ENCODE data around the gene LYSMD3. TPM values are rescaled to one million over a fixed set of nuclear protein-coding genes. Genes with fewer than 3 reads are reported as not detected.

LYSMD3 gene
- total and polyA plus RNA-seq, 9 of the 15 experiments (the other 6 are each of a cell fraction or from before 2014, with no cell fraction given), result 9.5 to 42.3 (median 20.7) TPM

- TF ChIP-seq, protein P1, sequence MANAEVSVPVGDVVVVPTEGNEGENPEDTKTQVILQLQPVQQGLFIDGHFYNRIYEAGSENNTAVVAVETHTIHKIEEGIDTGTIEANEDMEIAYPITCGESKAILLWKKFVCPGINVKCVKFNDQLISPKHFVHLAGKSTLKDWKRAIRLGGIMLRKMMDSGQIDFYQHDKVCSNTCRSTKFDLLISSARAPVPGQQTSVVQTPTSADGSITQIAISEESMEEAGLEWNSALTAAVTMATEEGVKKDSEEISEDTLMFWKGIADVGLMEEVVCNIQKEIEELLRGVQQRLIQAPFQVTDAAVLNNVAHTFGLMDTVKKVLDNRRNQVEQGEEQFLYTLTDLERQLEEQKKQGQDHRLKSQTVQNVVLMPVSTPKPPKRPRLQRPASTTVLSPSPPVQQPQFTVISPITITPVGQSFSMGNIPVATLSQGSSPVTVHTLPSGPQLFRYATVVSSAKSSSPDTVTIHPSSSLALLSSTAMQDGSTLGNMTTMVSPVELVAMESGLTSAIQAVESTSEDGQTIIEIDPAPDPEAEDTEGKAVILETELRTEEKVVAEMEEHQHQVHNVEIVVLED (CRISPR knock-in tag; IDR thresholded peaks at IDR 0.05), result peak; percentile 98
- TF ChIP-seq ZFX (CRISPR knock-in tag; IDR thresholded peaks at IDR 0.05), result peak; percentile 91
- 0 out of 4 replicates have a peak, but pooled peaks of 1 of the 2 experiments have one; percentile 19 for TF ChIP-seq TRIM24 (IDR thresholded peaks at IDR 0.05)
- TF ChIP-seq, protein P2, sequence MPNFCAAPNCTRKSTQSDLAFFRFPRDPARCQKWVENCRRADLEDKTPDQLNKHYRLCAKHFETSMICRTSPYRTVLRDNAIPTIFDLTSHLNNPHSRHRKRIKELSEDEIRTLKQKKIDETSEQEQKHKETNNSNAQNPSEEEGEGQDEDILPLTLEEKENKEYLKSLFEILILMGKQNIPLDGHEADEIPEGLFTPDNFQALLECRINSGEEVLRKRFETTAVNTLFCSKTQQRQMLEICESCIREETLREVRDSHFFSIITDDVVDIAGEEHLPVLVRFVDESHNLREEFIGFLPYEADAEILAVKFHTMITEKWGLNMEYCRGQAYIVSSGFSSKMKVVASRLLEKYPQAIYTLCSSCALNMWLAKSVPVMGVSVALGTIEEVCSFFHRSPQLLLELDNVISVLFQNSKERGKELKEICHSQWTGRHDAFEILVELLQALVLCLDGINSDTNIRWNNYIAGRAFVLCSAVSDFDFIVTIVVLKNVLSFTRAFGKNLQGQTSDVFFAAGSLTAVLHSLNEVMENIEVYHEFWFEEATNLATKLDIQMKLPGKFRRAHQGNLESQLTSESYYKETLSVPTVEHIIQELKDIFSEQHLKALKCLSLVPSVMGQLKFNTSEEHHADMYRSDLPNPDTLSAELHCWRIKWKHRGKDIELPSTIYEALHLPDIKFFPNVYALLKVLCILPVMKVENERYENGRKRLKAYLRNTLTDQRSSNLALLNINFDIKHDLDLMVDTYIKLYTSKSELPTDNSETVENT (CRISPR knock-in tag; IDR thresholded peaks at IDR 0.05), result peak; percentile 65; the same call in 1 of the 2 replicates
- TF ChIP-seq, protein P3, sequence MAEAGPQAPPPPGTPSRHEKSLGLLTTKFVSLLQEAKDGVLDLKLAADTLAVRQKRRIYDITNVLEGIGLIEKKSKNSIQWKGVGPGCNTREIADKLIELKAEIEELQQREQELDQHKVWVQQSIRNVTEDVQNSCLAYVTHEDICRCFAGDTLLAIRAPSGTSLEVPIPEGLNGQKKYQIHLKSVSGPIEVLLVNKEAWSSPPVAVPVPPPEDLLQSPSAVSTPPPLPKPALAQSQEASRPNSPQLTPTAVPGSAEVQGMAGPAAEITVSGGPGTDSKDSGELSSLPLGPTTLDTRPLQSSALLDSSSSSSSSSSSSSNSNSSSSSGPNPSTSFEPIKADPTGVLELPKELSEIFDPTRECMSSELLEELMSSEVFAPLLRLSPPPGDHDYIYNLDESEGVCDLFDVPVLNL (CRISPR knock-in tag; IDR thresholded peaks at IDR 0.05; ENCODE audit: low read depth), result 0 out of 2 replicates have a peak, but pooled peaks have one; percentile 25
- TF ChIP-seq POLR2AphosphoS2 (IDR thresholded peaks at IDR 0.05; ENCODE audit: low read length), result peak; percentile 76; the same call in 1 of the 2 replicates
- TF ChIP-seq MBD2 (IDR thresholded peaks at IDR 0.05; ENCODE audit: borderline replicate concordance, low read depth), result peak; percentile 69; the same call in 1 of the 2 replicates
- TF ChIP-seq STAT5B (CRISPR knock-in tag; IDR thresholded peaks at IDR 0.05), result no peak
- peak; percentile 98 for TF ChIP-seq POLR2G (IDR thresholded peaks at IDR 0.05; ENCODE audit: low read depth, low read length)
- no peak for TF ChIP-seq DPF2 (IDR thresholded peaks at IDR 0.05)
- peak; percentile 60 for TF ChIP-seq GABPA (tag; conservative IDR thresholded peaks at IDR 0.05; ENCODE audit: low read depth)
- peak; percentile 85 for TF ChIP-seq HMGN3 (IDR thresholded peaks at IDR 0.05; ENCODE audit: borderline replicate concordance, extremely low read depth, insufficient read length, low read depth, low read length)
- TF ChIP-seq, protein P4, sequence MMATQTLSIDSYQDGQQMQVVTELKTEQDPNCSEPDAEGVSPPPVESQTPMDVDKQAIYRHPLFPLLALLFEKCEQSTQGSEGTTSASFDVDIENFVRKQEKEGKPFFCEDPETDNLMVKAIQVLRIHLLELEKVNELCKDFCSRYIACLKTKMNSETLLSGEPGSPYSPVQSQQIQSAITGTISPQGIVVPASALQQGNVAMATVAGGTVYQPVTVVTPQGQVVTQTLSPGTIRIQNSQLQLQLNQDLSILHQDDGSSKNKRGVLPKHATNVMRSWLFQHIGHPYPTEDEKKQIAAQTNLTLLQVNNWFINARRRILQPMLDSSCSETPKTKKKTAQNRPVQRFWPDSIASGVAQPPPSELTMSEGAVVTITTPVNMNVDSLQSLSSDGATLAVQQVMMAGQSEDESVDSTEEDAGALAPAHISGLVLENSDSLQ (IDR thresholded peaks at IDR 0.05), result peak; percentile 67; the same call in 1 of the 2 replicates
- TF ChIP-seq, protein P5, sequence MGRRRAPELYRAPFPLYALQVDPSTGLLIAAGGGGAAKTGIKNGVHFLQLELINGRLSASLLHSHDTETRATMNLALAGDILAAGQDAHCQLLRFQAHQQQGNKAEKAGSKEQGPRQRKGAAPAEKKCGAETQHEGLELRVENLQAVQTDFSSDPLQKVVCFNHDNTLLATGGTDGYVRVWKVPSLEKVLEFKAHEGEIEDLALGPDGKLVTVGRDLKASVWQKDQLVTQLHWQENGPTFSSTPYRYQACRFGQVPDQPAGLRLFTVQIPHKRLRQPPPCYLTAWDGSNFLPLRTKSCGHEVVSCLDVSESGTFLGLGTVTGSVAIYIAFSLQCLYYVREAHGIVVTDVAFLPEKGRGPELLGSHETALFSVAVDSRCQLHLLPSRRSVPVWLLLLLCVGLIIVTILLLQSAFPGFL (CRISPR knock-in tag; IDR thresholded peaks at IDR 0.05), result 0 out of 2 replicates have a peak, but pooled peaks have one; percentile 58
- TF ChIP-seq CBX8 (IDR thresholded peaks at IDR 0.05; ENCODE audit: borderline replicate concordance, extremely low read depth, low read depth, low read length, poor library complexity, severe bottlenecking), result no peak
- no peak for TF ChIP-seq MXD1 (CRISPR knock-in tag; IDR thresholded peaks at IDR 0.05; ENCODE audit: borderline replicate concordance, poor library complexity, severe bottlenecking)
- 0 out of 2 replicates have a peak, but pooled peaks have one; percentile 9 for TF ChIP-seq MXI1 (IDR thresholded peaks at IDR 0.05; ENCODE audit: low read depth, low read length)
Measured at GRCh38 chr5:90529194-90529938, at the start of gene LYSMD3 (continued).

Measured in K562 (cell line).